Measurements from ENCODE around the gene SERPINB5.

- no peak for TF ChIP-seq CTCF (conservative IDR thresholded peaks at IDR 0.05; ENCODE audit: low read length)
- no peak for TF ChIP-seq EZH2phosphoT487 (IDR thresholded peaks at IDR 0.05; ENCODE audit: borderline replicate concordance)
Measured at GRCh38 chr18:63438181-63438580, 38.6 kb upstream of the SERPINB5 start.

All from Loucy (cell line).